ENCODE measurements around the gene NUP205. TPM values are rescaled to one million over a fixed set of nuclear protein-coding genes. Genes with fewer than 3 reads are reported as not detected.
"Not testable (repeated sequence)": the region's sequence is repeated elsewhere in the genome, so short reads cannot be mapped to it uniquely, and the experiment has no call there.

Gene NUP205
- total RNA-seq, 2 donors from 2014 or later, result 80.9 to 116 TPM

- Mint-ChIP-seq H3K4me1 (no peaks in the 10 kb centered on the region), H3K4me3 (no peak overlapping the region), H3K36me3 (ENCODE audit: low read depth) (peaks cover 17% of the 10 kb centered on the region), H3K27ac (no peak overlapping the region), H3K9me3 (no peaks in the 10 kb centered on the region), H3K27me3 (no peaks in the 10 kb centered on the region)
- ATAC-seq (replicated peaks), result no peak
Observed at GRCh38 chr7:135683609-135684008, 125.9 kb downstream of the NUP205 start.

GRCh38 chr7:135684136-135684535 lies 126.4 kb downstream of the NUP205 start:
- H3K36me3 Mint-ChIP-seq (ENCODE audit: low read depth), result peaks cover 14% of the 10 kb centered on the region
- no peaks in the 10 kb centered on the region for H3K9me3 Mint-ChIP-seq
- no peak overlapping the region for H3K27ac Mint-ChIP-seq
- no peaks in the 10 kb centered on the region for H3K27me3 Mint-ChIP-seq
- H3K4me1 Mint-ChIP-seq, result no peaks in the 10 kb centered on the region
- ATAC-seq (replicated peaks), result no peak
- no peak overlapping the region for H3K4me3 Mint-ChIP-seq

- no peak overlapping the region for H3K4me3 Mint-ChIP-seq
- no peaks in the 10 kb centered on the region for H3K9me3 Mint-ChIP-seq
- peaks cover 11% of the 10 kb centered on the region for H3K36me3 Mint-ChIP-seq (ENCODE audit: low read depth)
- H3K27ac Mint-ChIP-seq, result no peak overlapping the region
- H3K4me1 Mint-ChIP-seq, result no peaks in the 10 kb centered on the region
- no peak for ATAC-seq (replicated peaks)
- H3K27me3 Mint-ChIP-seq, result no peaks in the 10 kb centered on the region
Observed at GRCh38 chr7:135684699-135685098, 127.0 kb downstream of the NUP205 start.

- Mint-ChIP-seq H3K27ac (no peak overlapping the region), H3K4me1 (no peaks in the 10 kb centered on the region), H3K4me3 (no peak overlapping the region), H3K9me3 (no peaks in the 10 kb centered on the region), H3K36me3 (ENCODE audit: low read depth) (peaks cover 11% of the 10 kb centered on the region), H3K27me3 (no peaks in the 10 kb centered on the region)
- no peak for ATAC-seq (replicated peaks)
Observed at GRCh38 chr7:135685306-135686084, 127.8 kb downstream of the NUP205 start.

GRCh38 chr7:135687466-135687865 lies 129.7 kb downstream of the NUP205 start:
- Mint-ChIP-seq H3K27ac (no peak overlapping the region), H3K36me3 (ENCODE audit: low read depth) (peaks cover 5% of the 10 kb centered on the region), H3K4me1 (no peaks in the 10 kb centered on the region), H3K4me3 (no peak overlapping the region), H3K27me3 (no peaks in the 10 kb centered on the region), H3K9me3 (no peaks in the 10 kb centered on the region)
- no peak for ATAC-seq (replicated peaks)

- no peaks in the 10 kb centered on the region for H3K4me1 Mint-ChIP-seq
- no peak overlapping the region for H3K27ac Mint-ChIP-seq
- ATAC-seq (replicated peaks), result no peak
- H3K9me3 Mint-ChIP-seq, result no peaks in the 10 kb centered on the region
- no peaks in the 10 kb centered on the region for H3K36me3 Mint-ChIP-seq (ENCODE audit: low read depth)
- no peak overlapping the region for H3K4me3 Mint-ChIP-seq
- H3K27me3 Mint-ChIP-seq, result no peaks in the 10 kb centered on the region
Observed at GRCh38 chr7:135690566-135690965, 132.8 kb downstream of the NUP205 start.

- H3K4me1 Mint-ChIP-seq, result no peaks in the 10 kb centered on the region
- ATAC-seq (replicated peaks), result no peak
- no peaks in the 10 kb centered on the region for H3K9me3 Mint-ChIP-seq
Observed at GRCh38 chr7:135692055-135692454, 134.3 kb downstream of the NUP205 start.

GRCh38 chr7:135692606-135693005 lies 134.9 kb downstream of the NUP205 start:
- H3K4me1 Mint-ChIP-seq; H3K36me3 Mint-ChIP-seq (ENCODE audit: low read depth); ATAC-seq (replicated peaks); H3K4me3 Mint-ChIP-seq; H3K27me3 Mint-ChIP-seq; H3K27ac Mint-ChIP-seq; H3K9me3 Mint-ChIP-seq: not testable (repeated sequence)

More at GRCh38 chr7:135692055-135692454, 134.3 kb downstream of the NUP205 start:
- H3K4me3 Mint-ChIP-seq, result no peak overlapping the region
- no peaks in the 10 kb centered on the region for H3K27me3 Mint-ChIP-seq
- H3K36me3 Mint-ChIP-seq (ENCODE audit: low read depth), result no peaks in the 10 kb centered on the region
- no peak overlapping the region for H3K27ac Mint-ChIP-seq

GRCh38 chr7:135693558-135693957 lies 135.8 kb downstream of the NUP205 start:
- Mint-ChIP-seq H3K27me3 (no peaks in the 10 kb centered on the region), H3K36me3 (ENCODE audit: low read depth) (no peaks in the 10 kb centered on the region), H3K4me3 (no peak overlapping the region), H3K4me1 (no peaks in the 10 kb centered on the region), H3K9me3 (no peaks in the 10 kb centered on the region), H3K27ac (no peak overlapping the region)
- ATAC-seq (replicated peaks), result no peak

GRCh38 chr7:135697276-135698049 lies 139.7 kb downstream of the NUP205 start:
- ATAC-seq (replicated peaks), result no peak
- H3K4me1 Mint-ChIP-seq, result no peaks in the 10 kb centered on the region
- no peak overlapping the region for H3K27ac Mint-ChIP-seq
- no peaks in the 10 kb centered on the region for H3K9me3 Mint-ChIP-seq
- no peaks in the 10 kb centered on the region for H3K27me3 Mint-ChIP-seq
- no peak overlapping the region for H3K4me3 Mint-ChIP-seq
- H3K36me3 Mint-ChIP-seq (ENCODE audit: low read depth), result no peaks in the 10 kb centered on the region

Other genes with a start within 250 kb of the NUP205 start
- 10 to 100 TPM; 20.1 to 28.1 TPM for gene CNOT4, start 47.8 kb upstream of the NUP205 start, total RNA-seq
- gene STMP1, start 104.6 kb downstream of the NUP205 start, total RNA-seq, result 10 to 100 TPM; 10.5 to 11.1 TPM
- not detected for gene SLC13A4, start 170.3 kb downstream of the NUP205 start, total RNA-seq
- gene FAM180A, start 190.9 kb downstream of the NUP205 start, total RNA-seq, result not detected